Epithelial cell of umbilical artery (primary cell): ENCODE measurements around the gene SPAG8. TPM values are rescaled to one million over a fixed set of nuclear protein-coding genes. Genes with fewer than 3 reads are reported as not detected.

Source experiments
- total RNA-seq: library from RNA; depleted of rRNA; stranded (reverse); fragments of >200 nt; gene quantifications from 2 replicates; pipeline ENCODE4 v1.2.3, GENCODE V29; 2014

SPAG8 gene
- 0.32 TPM in 1 of 2 replicates, not detected in the other for total RNA-seq

GRCh38 chr9:35812025-35812602 is at the start of gene SPAG8:
TSS of gene SPAG8 (minus strand) at chr9:35812262. CDS start at chr9:35812147, 115 bp downstream.

GRCh38 chr9:35829084-35829763 is 17.2 kb upstream of the SPAG8 start, which contains the start of gene TMEM8B:
TSS of gene TMEM8B (plus strand) at chr9:35829228. CDS start at chr9:35829448, 220 bp downstream.

GRCh38 chr9:35828716-35829083 is 16.6 kb upstream of the SPAG8 start, which contains the start of gene FAM221B:
TSS of gene FAM221B (minus strand) at chr9:35828732. CDS start at chr9:35826161, 2,571 bp downstream.

GRCh38 chr9:35814841-35815543 is 2.9 kb upstream of the SPAG8 start, which contains the start of gene HINT2:
TSS of gene HINT2 (minus strand) at chr9:35815042. CDS start at chr9:35814979, 63 bp downstream.

GRCh38 chr9:35791297-35791921 is 20.7 kb downstream of the SPAG8 start, which contains the start of gene NPR2:
TSS of gene NPR2 (plus strand) at chr9:35791591. CDS start at chr9:35792409, 818 bp downstream.

Other genes with a start within 250 kb of the SPAG8 start
- 3.6 and 4.7 TPM in 2 replicates for gene TESK1, start 207.0 kb downstream of the SPAG8 start, total RNA-seq
- not detected in 2 replicates for gene CD72, start 193.8 kb downstream of the SPAG8 start, total RNA-seq
- gene SIT1, start 161.3 kb downstream of the SPAG8 start, total RNA-seq, result not detected in 2 replicates
- 14,209 and 20,786 TPM in 2 replicates for gene RMRP, start 154.2 kb downstream of the SPAG8 start, total RNA-seq
- 10.1 and 12.2 TPM in 2 replicates for gene CCDC107, start 154.0 kb downstream of the SPAG8 start, total RNA-seq
- gene ARHGEF39, start 147.1 kb downstream of the SPAG8 start, total RNA-seq, result 0.97 and 1.5 TPM in 2 replicates
- 0.15 TPM in 1 of 2 replicates, not detected in the other for gene CA9, start 138.3 kb downstream of the SPAG8 start, total RNA-seq
- gene TPM2, start 122.3 kb downstream of the SPAG8 start, total RNA-seq, result 305 and 385 TPM in 2 replicates
- gene TLN1, start 80.1 kb downstream of the SPAG8 start, total RNA-seq, result 223 and 265 TPM in 2 replicates
- 41.9 and 64.9 TPM in 2 replicates for gene CREB3, start 79.6 kb downstream of the SPAG8 start, total RNA-seq
- 110 and 138 TPM in 2 replicates for gene GBA2, start 63.0 kb downstream of the SPAG8 start, total RNA-seq
- 10.3 and 14.6 TPM in 2 replicates for gene RGP1, start 63.0 kb downstream of the SPAG8 start, total RNA-seq
- 91.8 and 187 TPM in 2 replicates for gene MSMP, start 58.0 kb downstream of the SPAG8 start, total RNA-seq
- gene NPR2, start 20.7 kb downstream of the SPAG8 start, total RNA-seq, result 11.4 and 19.5 TPM in 2 replicates
- gene HINT2, start 2.8 kb upstream of the SPAG8 start, total RNA-seq, result 22.1 and 23.6 TPM in 2 replicates
- not detected in 2 replicates for gene FAM221B, start 16.5 kb upstream of the SPAG8 start, total RNA-seq
- gene TMEM8B, start 17.0 kb upstream of the SPAG8 start, total RNA-seq, result under 0.01 and 0.91 TPM in 2 replicates
- gene OR13J1, start 58.1 kb upstream of the SPAG8 start, total RNA-seq, result not detected in 2 replicates
- gene HRCT1, start 93.9 kb upstream of the SPAG8 start, total RNA-seq, result 0.76 and 3.2 TPM in 2 replicates
- gene SPAAR, start 97.2 kb upstream of the SPAG8 start, total RNA-seq, result 10.3 and 14.3 TPM in 2 replicates
- not detected in 2 replicates for gene OR2S2, start 145.9 kb upstream of the SPAG8 start, total RNA-seq
- 9.1 and 14.7 TPM in 2 replicates for gene RECK, start 224.7 kb upstream of the SPAG8 start, total RNA-seq